ENCODE results near the gene SYT8.

Gene SYT8

GRCh38 chr11:1853376-1854131 is 18.8 kb downstream of the SYT8 start:
- no peak for TF ChIP-seq GATA2 (IDR thresholded peaks at IDR 0.05; ENCODE audit: low read depth, low read length)
- no peak for TF ChIP-seq GATA3 (IDR thresholded peaks at IDR 0.05; ENCODE audit: low read depth, low read length)

GRCh38 chr11:1854132-1854948 is 19.6 kb downstream of the SYT8 start:
- TF ChIP-seq GATA3 (IDR thresholded peaks at IDR 0.05; ENCODE audit: low read depth, low read length) (no peak), GATA2 (IDR thresholded peaks at IDR 0.05; ENCODE audit: low read depth, low read length) (no peak)

GRCh38 chr11:1854949-1855885 is 20.4 kb downstream of the SYT8 start:
- TF ChIP-seq GATA3 (IDR thresholded peaks at IDR 0.05; ENCODE audit: low read depth, low read length): no peak
- no peak for TF ChIP-seq GATA2 (IDR thresholded peaks at IDR 0.05; ENCODE audit: low read depth, low read length)

- no peak for TF ChIP-seq GATA2 (IDR thresholded peaks at IDR 0.05; ENCODE audit: low read depth, low read length)
- no peak for TF ChIP-seq GATA3 (IDR thresholded peaks at IDR 0.05; ENCODE audit: low read depth, low read length)
Measured at GRCh38 chr11:1855886-1856265, 21.1 kb downstream of the SYT8 start.

GRCh38 chr11:1856306-1857005 is 21.7 kb downstream of the SYT8 start:
- TF ChIP-seq GATA2 (IDR thresholded peaks at IDR 0.05; ENCODE audit: low read depth, low read length) (no peak), GATA3 (IDR thresholded peaks at IDR 0.05; ENCODE audit: low read depth, low read length) (no peak)

- TF ChIP-seq GATA3 (IDR thresholded peaks at IDR 0.05; ENCODE audit: low read depth, low read length): no peak
- TF ChIP-seq GATA2 (IDR thresholded peaks at IDR 0.05; ENCODE audit: low read depth, low read length): no peak
Measured at GRCh38 chr11:1857064-1857463, 22.3 kb downstream of the SYT8 start.

- TF ChIP-seq GATA3 (IDR thresholded peaks at IDR 0.05; ENCODE audit: low read depth, low read length) (no peak), GATA2 (IDR thresholded peaks at IDR 0.05; ENCODE audit: low read depth, low read length) (no peak)
Measured at GRCh38 chr11:1858154-1858553, 23.4 kb downstream of the SYT8 start.

- TF ChIP-seq GATA2 (IDR thresholded peaks at IDR 0.05; ENCODE audit: low read depth, low read length) (no peak), GATA3 (IDR thresholded peaks at IDR 0.05; ENCODE audit: low read depth, low read length) (no peak)
Measured at GRCh38 chr11:1858576-1858975, 23.8 kb downstream of the SYT8 start.

GRCh38 chr11:1859004-1859403 is 24.2 kb downstream of the SYT8 start:
- TF ChIP-seq GATA2 (IDR thresholded peaks at IDR 0.05; ENCODE audit: low read depth, low read length): no peak
- TF ChIP-seq GATA3 (IDR thresholded peaks at IDR 0.05; ENCODE audit: low read depth, low read length): no peak

GRCh38 chr11:1860108-1860507 is 25.3 kb downstream of the SYT8 start:
- TF ChIP-seq GATA2 (IDR thresholded peaks at IDR 0.05; ENCODE audit: low read depth, low read length) (no peak), GATA3 (IDR thresholded peaks at IDR 0.05; ENCODE audit: low read depth, low read length) (no peak)

GRCh38 chr11:1861435-1862411 is 26.9 kb downstream of the SYT8 start:
- no peak for TF ChIP-seq GATA3 (IDR thresholded peaks at IDR 0.05; ENCODE audit: low read depth, low read length)
- TF ChIP-seq GATA2 (IDR thresholded peaks at IDR 0.05; ENCODE audit: low read depth, low read length): no peak

- TF ChIP-seq GATA3 (IDR thresholded peaks at IDR 0.05; ENCODE audit: low read depth, low read length): no peak
- TF ChIP-seq GATA2 (IDR thresholded peaks at IDR 0.05; ENCODE audit: low read depth, low read length): no peak
Measured at GRCh38 chr11:1862588-1863351, 28.0 kb downstream of the SYT8 start.
